ENCODE measurements around the gene PTPRN. TPM values are rescaled to one million over a fixed set of nuclear protein-coding genes. Genes with fewer than 3 reads are reported as not detected.
"Not testable (repeated sequence)": the region's sequence is repeated elsewhere in the genome, so short reads cannot be mapped to it uniquely, and the experiment has no call there.

Gene PTPRN
- total RNA-seq, 4 donors from 2014 or later, result not detected

- no peak for TF ChIP-seq POLR2AphosphoS5 (IDR thresholded peaks at IDR 0.05)
- no peak for TF ChIP-seq POLR2A (IDR thresholded peaks at IDR 0.05)
- no peak for TF ChIP-seq EP300 (IDR thresholded peaks at IDR 0.05)
- no peak for TF ChIP-seq CTCF (IDR thresholded peaks at IDR 0.05)
- WGBS, result 91% methylated on average over 3 of the region's 4 CpGs
- H3K27me3 ChIP-seq, result peaks cover 63% of the 10 kb centered on the region
Measured at GRCh38 chr2:219325136-219325535, 15.9 kb upstream of the PTPRN start.

GRCh38 chr2:219323434-219323833 is 14.2 kb upstream of the PTPRN start:
- TF ChIP-seq EP300 (IDR thresholded peaks at IDR 0.05), result no peak
- no peak for TF ChIP-seq POLR2AphosphoS5 (IDR thresholded peaks at IDR 0.05)
- no peak for TF ChIP-seq CTCF (IDR thresholded peaks at IDR 0.05)
- TF ChIP-seq POLR2A (IDR thresholded peaks at IDR 0.05), result no peak
- DNase-seq (ENCODE audit: low spot score in 2 of 2), result no peak
- Histone ChIP-seq H3K9me3 (no peaks in the 10 kb centered on the region), H3K4me3 (no peak overlapping the region), H3K4me1 (no peaks in the 10 kb centered on the region), H3K27ac (no peak overlapping the region), H3K27me3 (peaks cover 56% of the 10 kb centered on the region), H3K36me3 (no peaks in the 10 kb centered on the region)
- WGBS, result 67% methylated on average over 4 of the region's 4 CpGs

More at GRCh38 chr2:219325136-219325535, 15.9 kb upstream of the PTPRN start:
- H3K4me3 ChIP-seq, result no peak overlapping the region
- DNase-seq (ENCODE audit: low spot score in 2 of 2), result no peak
- H3K27ac ChIP-seq, result no peak overlapping the region
- no peaks in the 10 kb centered on the region for H3K4me1 ChIP-seq
- H3K9me3 ChIP-seq, result no peaks in the 10 kb centered on the region
- no peaks in the 10 kb centered on the region for H3K36me3 ChIP-seq

GRCh38 chr2:219314804-219315468 is 5.7 kb upstream of the PTPRN start:
- 88% methylated on average over 16 of the region's 16 CpGs for WGBS
- TF ChIP-seq POLR2AphosphoS5 (IDR thresholded peaks at IDR 0.05), result no peak
- TF ChIP-seq CTCF (IDR thresholded peaks at IDR 0.05), result no peak
- TF ChIP-seq EP300 (IDR thresholded peaks at IDR 0.05), result no peak
- TF ChIP-seq POLR2A (IDR thresholded peaks at IDR 0.05), result no peak

GRCh38 chr2:219312683-219313263 is 3.6 kb upstream of the PTPRN start:
- not testable (repeated sequence) for H3K27ac ChIP-seq; H3K36me3 ChIP-seq; H3K9me3 ChIP-seq; H3K4me1 ChIP-seq; DNase-seq (ENCODE audit: low spot score in 2 of 2); H3K4me3 ChIP-seq
- WGBS, result 92% methylated on average over 20 of the region's 49 CpGs
- peaks cover 43% of the 10 kb centered on the region for H3K27me3 ChIP-seq

More at GRCh38 chr2:219314804-219315468, 5.7 kb upstream of the PTPRN start:
- H3K9me3 ChIP-seq, result no peaks in the 10 kb centered on the region
- no peak overlapping the region for H3K4me3 ChIP-seq
- H3K27me3 ChIP-seq, result peaks cover 34% of the 10 kb centered on the region
- H3K27ac ChIP-seq, result no peak overlapping the region
- H3K4me1 ChIP-seq, result no peaks in the 10 kb centered on the region
- H3K36me3 ChIP-seq, result no peaks in the 10 kb centered on the region
- no peak for DNase-seq (ENCODE audit: low spot score in 2 of 2)

DNA sequence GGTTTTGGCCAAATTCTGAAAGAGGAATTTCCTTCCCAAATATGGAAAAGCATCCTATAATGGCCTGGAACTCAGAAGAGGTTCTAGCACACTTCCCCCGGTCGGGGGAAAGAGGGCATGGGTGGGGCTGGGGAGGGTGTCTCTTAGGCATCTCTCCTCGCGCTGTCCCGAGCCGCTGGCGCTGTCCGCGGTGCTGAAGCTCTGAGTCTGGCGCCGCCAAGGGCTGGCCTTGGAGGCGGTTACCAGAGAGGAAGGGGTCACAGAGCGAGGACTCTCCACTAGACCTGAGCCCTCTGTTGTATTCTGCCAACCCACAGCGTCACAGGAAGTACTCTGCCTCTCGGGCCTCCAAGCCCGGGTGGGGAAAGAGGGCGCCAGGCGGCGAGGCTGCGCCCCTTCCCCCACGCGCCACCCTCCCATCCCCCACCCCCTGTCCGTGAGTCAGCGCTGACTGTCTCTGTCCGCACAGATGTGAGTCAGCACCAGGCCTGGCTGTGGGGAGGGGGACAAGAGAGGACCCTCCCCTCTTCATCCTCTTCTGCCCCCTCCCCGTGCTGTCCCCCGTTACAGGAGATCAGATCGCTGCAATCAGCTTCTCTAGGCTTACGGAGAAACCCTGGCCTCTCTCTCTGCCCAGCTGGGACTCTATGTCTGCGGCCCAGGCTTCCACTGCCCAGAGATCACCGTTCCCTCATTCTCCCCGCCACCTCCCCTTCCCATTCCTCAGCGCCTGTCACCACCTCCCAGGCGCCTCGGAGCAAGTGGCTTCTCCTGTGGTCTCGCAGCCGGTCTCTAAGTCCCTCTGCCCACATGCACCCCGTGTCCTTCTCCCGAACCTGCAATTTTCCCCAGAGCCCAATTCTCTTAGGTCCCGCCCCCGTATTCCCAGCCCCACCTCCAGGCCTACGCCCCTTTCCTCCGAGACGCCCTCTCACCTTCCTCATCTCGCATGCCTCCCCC is 779 bp downstream of the PTPRN start:
- peak in 1 of 2 donors; percentile 76 for DNase-seq (ENCODE audit: low spot score in 2 of 2)
- TF ChIP-seq CTCF (IDR thresholded peaks at IDR 0.05) (no peak), EP300 (IDR thresholded peaks at IDR 0.05) (no peak), POLR2AphosphoS5 (IDR thresholded peaks at IDR 0.05) (no peak), POLR2A (IDR thresholded peaks at IDR 0.05) (no peak)
- Histone ChIP-seq H3K9me3 (no peaks in the 10 kb centered on the region), H3K27me3 (peaks cover 68% of the 10 kb centered on the region), H3K27ac (no peak overlapping the region), H3K4me3 (no peak overlapping the region), H3K36me3 (no peaks in the 10 kb centered on the region), H3K4me1 (peaks cover 6% of the 10 kb centered on the region)
- whole genome bisulfite sequencing, result 6% methylated on average over 31 of the region's 45 CpGs

All from suprapubic skin (tissue), 4 donors.